HG02588 (cell line): ENCODE results near the gene OST4.

ENCODE experiments used
- ATAC-seq: cut with Tn5 transposase; IDR thresholded peaks from one replicate; pipeline ENCODE4 v1.9.1; 2021; ENCODE audit warnings: mild to moderate bottlenecking, moderate library complexity; ENCODE audit not compliant: unreplicated experiment

The OST4 gene

DNA sequence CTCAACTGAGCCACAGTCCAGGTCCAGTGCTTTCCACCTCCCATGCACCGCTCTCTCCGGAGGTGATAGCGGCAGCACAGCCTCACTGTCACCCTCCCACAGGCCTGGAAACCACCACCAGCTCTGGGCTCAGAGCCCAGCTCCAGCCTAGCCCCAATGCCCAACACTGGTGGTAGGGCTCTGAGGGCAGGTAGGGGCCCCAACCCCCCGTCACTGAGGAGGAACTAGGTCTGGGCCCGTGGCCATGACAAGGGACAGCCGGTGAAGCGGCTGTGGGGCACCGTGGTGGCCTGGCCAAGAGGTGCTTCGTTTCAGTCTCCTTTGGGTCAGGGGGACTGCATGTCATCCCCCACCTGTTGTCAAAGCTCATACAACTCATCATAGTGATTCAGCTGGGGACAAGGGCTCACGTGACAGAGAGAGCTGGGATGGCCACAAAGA, 44.2 kb downstream of the OST4 start:
- ATAC-seq, result no peak

DNA sequence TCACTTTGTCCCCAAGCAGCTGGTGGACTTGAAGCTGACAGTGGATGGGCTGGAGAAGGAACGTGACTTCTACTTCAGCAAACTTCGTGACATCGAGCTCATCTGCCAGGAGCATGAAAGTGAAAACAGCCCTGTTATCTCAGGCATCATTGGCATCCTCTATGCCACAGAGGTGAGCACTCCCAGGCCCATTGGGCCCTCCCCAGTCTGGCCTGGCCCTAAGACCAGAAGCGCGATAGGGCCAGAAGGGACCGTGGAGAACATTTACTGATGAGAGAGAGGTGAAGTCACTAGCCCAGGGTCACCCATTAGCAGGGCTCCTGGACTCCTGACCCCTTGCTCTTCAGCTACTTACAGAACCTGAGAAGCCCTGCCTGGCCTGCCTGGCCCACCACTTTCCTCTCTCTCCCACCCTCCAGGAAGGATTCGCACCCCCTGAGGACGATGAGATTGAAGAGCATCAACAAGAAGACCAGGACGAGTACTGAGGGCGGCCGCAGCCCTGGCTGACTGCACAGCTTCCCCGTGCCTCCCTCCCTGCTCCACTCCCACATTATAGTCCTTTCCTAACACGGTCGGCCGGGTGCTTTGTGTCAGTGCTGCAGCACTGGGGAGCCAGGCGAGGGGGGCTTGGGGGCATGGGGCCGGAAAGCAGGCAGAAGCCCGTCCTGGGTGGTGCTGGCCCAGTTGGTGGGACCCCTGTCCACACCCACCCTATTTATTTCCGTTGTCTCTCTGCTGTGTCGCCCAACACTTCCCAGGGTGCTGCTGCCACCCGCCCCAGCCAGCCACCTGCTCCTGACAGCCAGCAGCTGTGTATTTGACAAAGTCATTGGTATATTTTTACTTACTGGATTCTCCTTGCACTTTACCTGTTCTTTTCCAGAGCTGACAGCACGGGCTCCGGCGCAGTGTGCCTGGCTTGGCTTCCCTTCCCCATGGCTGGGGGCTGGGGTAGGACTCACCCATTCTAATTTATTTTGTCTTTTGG, 45.3 kb downstream of the OST4 start:
- ATAC-seq, result no peak

DNA sequence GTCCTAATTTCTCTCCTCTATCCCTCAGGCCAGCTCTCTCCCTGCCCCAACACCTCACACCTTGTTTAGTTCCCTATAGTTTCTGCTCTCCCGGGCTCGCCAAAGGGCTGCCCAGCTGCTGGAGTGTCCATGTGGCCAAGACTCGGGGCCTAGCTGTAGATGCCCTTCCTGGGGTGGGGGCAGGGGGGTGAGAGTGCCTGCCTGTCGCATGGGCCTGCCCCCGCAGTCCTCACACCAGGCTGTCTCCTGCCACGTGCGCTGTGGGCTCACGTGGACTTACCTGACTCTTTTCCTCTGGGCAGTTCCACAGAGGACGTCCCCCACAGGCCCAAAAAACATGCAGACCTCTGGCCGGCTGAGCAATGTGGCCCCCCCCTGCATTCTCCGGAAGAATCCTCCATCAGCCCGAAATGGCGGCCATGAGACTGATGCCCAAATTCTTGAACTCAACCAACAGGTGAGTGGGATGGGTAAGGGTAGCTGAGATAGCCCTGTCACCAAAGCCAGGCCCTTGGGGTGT, 46.1 kb downstream of the OST4 start:
- ATAC-seq, result no peak

DNA sequence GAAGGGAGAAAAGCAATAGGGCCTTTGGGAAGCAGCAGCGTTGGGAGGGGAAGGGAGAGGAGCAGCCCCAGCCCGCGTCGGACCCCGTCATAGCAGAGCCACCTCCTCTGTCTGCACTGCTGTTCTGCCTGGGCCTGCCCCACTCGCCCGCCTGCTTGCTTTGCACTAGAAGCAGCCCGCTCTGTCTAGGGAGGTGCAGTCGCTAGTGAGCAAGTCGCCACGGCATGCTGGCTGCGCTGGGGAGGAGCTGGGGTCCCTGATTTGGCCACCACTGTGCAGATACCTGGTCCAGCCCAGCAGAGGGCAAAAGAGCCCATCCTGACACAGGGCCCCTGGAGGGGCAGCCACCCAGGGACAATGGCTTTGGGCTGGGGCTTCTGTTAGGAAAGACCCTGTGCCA, 46.6 kb downstream of the OST4 start:
- ATAC-seq, result no peak

DNA sequence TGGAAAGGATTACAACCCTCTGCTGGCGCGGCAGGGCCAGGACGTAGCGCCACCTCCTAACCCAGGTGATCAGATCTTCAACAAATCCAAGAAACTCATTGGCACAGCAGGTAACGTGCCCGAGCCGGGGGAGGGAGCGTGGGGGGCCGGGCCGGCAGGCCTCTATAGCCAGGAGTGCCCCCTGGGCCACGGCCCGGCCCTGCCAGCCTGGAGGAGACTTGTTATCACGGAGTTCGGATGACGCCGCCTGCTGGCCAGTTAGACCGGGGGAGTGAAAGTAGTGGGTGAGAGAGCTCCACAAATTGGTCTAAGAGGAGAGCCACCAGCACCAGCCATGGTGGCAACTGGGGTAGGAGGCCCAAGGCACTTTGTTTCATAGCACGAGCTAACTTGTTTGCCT, 47.3 kb downstream of the OST4 start:
- no peak for ATAC-seq

DNA sequence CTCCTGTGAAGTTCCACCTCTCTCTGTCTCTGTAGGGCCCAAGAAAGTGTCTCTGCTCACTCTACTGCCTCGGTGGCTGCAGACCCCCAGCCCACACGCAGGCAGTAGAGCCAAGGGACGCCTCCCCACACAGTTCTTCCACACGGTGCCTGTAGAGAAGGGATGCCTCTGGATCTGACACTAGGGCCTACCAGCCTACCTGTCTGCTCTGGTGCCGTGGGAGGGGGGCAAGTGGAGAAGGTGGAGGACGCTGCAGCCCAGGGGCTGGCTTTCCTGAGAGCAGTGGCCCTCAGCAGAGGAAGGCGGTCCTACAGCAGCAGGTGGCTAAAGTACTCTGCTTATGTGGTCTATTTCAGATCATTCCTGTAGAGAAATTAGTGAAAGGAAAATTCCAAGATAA, 47.7 kb downstream of the OST4 start:
- ATAC-seq, result no peak

DNA sequence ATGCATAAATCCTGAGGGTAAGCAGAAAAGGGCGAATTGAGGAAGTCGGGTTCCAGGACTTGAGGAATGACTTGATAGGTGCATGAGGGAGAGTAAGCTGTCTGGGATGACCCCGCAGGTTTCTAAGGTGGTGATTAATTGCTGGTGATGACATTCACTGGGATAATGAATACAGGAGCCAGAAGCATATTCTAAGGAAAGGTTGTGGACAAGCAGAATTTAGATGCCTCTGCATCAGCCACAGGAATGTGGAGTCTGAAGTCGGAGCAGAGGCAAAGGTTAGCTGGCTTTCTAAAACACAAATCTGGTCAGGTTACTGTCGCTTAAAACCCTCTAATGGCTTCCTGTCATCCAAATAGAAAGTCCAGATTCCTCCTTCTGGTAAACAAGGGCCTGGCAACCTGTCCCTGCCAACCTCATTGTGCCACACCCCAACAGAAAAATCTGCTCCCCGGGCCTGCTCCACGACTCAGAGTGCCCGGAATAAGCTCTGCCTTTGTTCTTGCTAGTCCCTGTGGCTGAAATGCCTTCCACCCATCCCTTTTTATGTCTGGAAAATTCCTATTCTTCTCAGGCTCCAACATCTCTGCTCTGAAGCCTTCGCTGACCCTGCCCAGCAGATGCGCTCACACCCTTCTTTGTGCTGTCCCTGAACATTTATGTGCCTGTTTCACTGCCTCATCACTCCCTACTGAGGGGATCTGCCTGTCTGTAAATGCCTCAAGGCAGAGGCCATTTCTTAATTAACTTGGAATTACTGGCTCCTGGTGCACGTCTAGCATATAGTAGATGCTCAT, 50.0 kb downstream of the OST4 start:
- no peak for ATAC-seq
